Prostate gland (tissue), 2 donors: ENCODE data around the gene DUSP12.

Experiments used
- CTCF ChIP-seq, 4 experiments: fragments of 200-600 bp in 2 of 4; fragments of 450-650 bp in 2 of 4; sonication (generic) in 2 of 4; IDR thresholded peaks; 1 replicate in 3 of 4; 2 replicates in 1 of 4; pipeline ENCODE4 v1.5.1; 2016 to 2019; ENCODE audit warnings: antibody characterized with exemption in 4 of 4, mild to moderate bottlenecking in 2 of 4, moderate library complexity in 2 of 4
- POLR2A ChIP-seq: fragments of 450-650 bp; IDR thresholded peaks from one replicate; pipeline ENCODE4 v1.6.1; 2016; ENCODE audit warnings: antibody characterized with exemption, mild to moderate bottlenecking

- no peak for TF ChIP-seq POLR2A
- TF ChIP-seq CTCF (IDR thresholded peaks at IDR 0.05), result no peak
Measured at GRCh38 chr1:161739865-161740566, 9.6 kb upstream of the DUSP12 start.
